CD4-positive, alpha-beta T cell treated with Interleukin-4 for 4 hours (primary cell): ENCODE results near the gene RAD51D.
"Not testable (repeated sequence)": the region's sequence is repeated elsewhere in the genome, so short reads cannot be mapped to it uniquely, and the experiment has no call there.

ENCODE experiments used
- DNase-seq: peaks from one replicate; pipeline ENCODE4 v3.0.0-alpha.2; 2020

Gene RAD51D

DNA sequence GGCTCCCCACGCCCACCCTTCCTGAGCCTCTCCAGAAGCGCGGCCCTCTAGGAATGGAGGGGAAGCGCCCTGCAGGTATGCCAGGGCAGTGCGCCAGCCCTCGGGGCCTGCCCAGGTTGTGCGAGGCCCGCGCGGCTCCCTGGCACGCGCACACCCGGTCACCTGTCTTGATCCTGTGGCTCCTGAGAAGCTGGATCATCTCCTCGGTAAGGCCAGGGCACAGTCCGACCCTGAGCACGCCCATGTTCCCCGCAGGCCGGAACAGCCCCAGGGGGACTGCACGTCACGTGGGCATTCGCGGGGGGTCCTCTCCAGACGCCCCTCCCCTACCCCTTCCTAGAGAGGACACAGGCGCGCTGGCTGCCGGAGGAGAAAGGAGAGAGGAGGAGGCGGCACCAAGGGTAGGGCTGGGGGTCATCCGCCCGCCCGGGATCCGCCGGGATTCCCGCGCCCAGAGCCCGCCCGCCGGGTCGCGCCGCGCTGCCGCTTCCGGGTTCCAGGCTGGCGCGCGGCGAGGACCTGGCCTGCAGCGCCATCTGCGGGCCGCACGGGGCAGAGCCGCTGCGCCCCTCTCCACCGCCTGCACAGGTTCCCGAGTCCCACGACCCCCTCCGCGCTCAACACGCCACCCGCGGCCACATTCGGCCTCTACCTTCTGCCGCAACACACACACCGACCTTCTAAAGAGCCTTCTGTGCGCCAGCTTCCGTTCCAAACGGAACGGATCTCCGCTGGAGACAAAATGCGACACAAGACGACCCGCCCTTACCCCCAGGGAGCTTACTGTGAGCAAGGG lies at the start of gene RAD51D:
TSS of gene RAD51D (minus strand) at position 491 of the 796 bp plus-strand sequence. CDS start at position 244, 247 bp downstream.
- DNase-seq: peak; percentile 66

DNA sequence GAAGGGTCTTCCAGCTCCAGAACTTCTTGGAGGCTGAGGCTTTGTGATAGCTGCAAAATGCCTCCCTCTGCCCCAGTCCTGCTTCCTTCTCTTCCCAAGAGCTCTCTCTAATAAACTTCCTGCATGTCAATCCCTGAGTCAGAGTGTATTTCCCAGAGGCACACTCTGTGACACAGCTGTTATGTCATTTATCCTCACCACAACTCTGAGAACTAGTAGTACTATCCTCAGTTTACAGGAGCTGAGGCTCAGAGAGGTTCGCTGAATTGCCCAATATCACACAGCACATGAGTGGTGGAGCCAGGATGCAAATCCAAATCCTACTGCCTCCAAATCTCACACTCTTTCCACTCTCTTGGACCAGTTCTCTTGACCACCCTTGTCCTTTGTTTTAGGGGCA lies 48.0 kb upstream of the RAD51D start:
- DNase-seq: no peak

DNA sequence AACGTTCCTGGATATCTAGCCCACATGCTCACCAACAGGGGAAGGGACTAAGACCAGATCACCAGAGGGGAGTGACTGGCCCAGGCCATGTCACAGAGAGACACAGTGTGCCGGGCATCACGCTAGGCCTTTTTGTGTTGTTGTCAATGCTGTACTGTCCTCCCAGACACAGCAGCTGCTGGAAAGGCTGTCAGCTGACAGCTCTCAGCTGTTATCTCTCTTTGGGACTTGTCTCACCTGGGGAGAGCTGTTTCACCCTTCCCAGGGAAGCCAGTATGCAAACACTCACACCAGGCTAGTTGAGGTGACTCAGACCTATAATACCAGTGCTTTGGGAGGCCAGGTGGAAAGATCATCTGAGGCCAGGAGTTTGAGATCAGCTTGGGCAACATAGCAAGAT lies 47.4 kb upstream of the RAD51D start:
- no peak for DNase-seq

DNA sequence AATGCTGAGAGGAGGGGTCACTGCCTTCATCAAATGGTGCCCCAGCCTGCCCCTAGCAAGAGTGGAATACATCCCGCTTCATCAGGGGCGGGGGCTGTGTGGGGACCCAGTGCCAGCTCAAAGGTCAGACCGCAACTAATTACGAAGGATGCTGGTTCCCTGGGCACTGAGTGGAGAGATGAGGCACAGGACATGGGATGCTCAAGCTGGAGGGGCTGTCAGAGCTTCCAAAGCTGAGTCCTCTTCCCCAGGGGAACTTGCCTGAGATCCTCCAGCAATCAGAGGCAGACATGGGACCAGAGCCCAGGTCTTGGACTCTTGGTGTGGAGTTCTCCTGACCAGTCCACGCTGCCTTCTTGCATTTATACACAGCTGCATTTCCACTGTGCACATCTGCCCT lies 46.9 kb upstream of the RAD51D start:
- DNase-seq: no peak

DNA sequence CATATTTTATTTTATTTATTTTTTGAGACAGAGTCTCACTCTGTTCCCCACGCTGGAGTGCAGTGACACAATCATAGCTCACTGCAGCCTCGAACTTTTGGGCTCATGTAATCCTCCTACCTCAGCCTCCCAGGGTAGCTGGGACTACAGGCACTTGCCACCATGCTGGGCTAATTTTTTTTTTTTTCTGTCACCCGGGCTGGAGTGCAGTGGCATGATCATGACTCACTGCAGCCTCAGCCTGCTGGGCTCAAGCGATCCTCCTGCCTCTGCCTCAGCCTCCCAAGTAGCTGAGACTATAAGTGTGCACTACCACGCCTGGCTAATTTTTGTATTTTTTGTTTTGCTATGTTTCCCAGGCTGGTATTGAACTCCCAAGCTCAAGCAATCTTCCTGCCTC lies 45.1 kb upstream of the RAD51D start:
- no peak for DNase-seq

DNA sequence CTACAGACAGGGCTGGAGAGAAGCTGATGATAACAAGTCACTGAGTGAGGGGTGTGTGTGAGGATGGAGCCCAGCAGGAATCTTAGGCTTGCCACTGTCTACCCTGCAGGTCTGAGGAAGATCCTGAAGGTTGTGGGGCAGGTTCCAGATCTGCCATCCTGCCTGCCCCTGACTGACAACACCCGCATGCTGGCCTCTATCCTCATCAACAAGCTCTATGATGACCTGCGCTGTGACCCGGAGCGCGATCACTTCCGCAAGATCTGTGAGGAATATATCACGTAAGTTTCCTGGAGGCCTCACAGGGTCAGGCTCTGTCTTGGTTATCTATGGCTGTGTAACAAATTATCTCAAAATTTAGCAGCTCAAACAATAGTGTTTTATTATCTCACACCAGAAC lies 44.2 kb upstream of the RAD51D start:
- no peak for DNase-seq

DNA sequence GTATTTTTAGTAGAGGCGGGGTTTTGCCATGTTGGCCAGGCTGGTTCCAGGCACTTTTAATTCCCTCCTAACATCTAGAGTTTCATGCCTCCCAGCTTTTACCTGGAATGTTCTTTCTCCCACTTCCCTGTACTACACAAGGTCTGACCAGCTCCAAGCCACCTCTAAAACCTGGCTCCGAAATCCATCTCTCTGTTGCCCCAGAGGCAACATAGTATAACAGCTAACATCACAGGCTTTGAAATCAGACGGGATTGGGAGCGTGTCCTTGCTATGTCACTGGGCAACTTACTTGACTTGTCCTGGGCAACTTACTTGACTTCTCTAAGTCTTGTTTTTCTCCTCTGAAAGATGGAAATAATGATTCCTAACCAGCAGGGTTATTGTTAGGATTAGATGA lies 43.1 kb upstream of the RAD51D start:
- no peak for DNase-seq

DNA sequence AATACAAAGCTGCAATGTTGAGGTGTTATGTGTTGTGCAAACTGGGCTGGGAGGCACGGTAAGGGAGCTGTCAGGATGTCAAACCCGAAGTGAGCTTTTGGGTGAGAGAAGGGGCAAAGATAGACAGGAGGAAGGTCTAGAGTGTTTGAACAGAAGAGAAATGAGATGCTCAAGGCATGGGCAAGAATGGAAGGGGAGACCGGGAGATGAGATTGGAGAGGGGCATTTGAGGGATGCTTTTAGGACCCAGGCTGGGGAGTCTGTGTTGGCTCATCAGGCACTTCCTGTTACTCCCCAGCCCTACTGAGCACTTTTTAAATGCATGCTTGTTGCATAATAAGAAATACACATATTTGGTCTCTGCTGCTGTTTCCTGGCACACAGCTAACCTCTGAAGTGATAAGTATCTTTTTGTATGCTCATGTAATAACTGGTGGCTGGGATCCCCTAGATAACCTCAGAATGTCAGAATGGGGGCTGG lies 41.7 kb upstream of the RAD51D start:
- peak; percentile 56 for DNase-seq

DNA sequence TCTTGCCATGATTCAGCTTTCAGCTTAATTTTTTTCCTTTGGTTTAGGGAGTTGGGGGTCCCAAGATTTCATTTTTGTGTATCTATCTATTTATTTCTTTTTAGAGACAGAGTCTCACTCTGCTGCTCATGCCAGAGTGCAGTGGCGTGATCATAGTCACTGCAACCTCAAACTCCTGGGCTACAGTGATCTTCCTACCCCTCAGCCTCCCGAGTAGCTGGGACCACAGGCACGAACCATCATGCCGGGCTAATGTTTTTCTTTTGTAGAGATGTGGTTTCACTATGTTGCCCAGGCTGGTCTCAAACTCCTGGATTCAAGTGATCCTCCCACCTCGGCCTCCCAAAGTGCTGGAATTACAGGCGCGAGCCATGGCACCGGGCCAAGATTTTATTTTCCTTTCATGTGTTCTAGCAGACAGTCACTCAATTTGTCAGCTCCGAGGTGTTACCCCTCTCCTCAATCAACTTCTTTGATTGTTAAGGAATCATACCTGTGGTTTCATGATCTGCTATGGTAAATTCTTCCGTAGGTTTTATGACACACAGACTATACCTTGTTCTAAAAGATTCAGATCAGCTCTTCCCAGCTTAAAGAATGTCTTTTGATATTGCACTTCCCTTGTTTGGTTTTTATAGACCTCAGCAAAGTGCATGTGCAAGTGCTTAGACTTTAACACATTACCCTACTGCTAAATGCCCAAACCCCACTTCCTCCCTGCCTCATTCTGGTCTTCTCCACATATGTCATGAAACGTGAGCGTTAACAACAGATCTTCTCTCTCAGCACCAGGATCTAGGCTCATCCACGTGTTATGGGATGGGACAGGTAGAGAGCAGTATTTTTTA lies 40.9 kb upstream of the RAD51D start:
- DNase-seq: peak; percentile 53

DNA sequence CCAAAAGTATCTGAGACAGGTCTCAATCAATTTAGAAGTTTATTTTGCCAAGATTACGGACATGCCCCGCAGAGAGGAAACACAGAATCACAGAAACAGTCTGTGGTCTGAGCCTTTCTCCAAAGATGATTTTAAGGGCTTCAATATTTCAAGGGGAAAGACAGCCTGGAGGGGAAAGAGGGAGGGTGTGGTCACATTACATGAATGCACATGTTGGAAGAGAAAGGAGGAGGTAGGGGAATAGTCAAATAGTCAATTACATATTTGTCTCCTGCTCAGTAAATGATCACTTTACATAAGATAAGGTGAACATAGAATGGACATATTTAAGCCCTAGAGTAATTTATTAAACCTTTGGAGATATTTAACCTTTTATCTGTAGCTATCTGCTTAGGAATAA lies 40.3 kb upstream of the RAD51D start:
- no peak for DNase-seq

DNA sequence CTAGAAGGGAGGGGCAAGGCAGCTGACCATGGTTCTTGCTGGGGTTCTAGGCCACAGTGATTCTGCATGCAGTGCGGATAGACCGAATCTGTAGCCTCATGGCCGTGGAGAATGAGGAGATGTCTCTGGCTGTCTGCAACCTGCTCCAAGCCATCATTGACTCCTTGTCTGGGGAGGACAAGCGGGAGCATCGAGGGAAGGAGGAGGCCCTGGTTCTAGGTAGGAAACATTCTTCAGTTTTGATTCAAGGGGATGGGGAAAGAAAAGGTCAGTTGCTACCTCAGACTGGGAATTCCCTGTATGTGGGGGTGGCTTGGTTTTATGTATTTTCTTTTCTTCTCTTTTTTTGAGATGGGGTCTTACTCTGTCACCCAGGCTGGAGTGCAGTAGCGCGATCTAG lies 35.6 kb upstream of the RAD51D start:
- DNase-seq: no peak

DNA sequence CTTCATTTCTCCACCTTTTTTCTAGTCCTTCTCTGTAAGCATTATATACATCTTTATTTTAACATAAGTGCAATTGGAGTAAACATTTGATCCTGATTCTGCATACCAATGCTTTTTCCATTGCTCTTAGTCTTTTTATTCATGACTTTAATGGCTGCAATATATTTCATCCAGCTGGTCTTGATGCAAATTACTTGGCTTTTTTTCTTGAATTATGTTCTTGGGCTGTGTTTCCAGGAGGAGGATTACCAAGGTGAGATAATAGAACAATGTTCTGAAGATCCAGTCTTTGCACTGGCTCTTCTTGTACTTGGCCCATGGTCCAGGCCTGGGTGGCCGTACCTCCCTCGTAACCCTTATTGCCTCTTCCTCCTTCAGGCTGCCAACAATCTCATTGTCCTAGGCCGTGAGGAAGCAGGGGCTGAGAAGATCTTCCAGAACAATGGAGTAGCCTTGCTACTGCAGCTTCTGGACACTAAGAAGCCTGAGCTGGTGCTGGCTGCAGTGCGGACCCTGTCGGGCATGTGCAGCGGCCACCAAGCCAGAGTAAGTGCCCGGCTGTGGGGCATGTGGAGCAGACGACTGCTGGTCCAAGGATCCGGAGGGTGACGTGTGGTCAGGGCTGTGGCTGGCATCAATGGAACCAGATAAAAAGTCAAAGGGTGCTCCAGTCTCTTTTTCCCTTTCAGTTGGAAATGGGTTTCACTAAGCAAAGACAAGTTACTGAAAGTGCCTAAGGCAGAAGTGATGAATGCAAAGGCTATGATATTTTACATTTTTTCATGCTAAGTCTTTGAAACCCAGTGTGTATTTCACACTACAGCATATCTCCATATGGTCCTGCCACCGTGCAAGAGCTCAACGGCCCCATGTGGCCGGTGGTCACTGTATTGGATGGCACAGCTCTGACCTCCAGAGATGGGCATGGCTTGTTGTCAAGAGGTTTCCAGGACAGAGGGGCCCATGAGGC lies 34.8 kb upstream of the RAD51D start:
- DNase-seq: no peak

DNA sequence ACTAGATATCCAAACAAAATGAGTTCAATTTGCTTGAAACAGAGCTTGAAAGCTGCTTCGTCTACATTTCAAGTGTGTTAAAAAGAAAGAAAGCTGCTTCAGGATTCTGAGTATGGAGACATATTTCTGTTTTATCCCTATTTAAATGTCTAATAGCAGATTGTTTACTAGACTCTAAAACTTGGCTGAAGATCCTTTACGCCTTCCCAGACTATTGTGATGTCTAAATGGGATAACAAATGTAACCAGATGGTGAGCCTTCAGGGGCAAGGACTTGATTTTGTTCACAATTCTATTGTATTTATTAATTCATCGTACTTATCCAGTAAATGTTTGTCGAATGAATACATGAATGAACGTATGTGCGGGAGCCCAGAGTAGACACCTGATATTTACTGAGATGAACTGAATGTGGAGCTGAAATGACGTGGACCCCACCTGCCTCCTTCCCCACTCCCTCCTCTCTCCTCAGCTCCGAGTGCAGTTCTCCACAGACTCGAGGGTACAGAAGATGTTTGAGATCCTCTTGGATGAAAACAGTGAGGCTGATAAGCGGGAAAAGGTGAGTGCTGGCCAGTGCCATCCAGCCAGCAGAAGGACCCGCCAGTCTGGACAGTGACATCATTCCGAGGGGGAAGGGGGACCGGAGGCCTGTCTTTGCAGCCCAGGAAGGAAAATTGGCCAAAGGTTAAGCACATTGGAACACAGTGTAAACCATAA lies 32.9 kb upstream of the RAD51D start:
- DNase-seq: no peak

DNA sequence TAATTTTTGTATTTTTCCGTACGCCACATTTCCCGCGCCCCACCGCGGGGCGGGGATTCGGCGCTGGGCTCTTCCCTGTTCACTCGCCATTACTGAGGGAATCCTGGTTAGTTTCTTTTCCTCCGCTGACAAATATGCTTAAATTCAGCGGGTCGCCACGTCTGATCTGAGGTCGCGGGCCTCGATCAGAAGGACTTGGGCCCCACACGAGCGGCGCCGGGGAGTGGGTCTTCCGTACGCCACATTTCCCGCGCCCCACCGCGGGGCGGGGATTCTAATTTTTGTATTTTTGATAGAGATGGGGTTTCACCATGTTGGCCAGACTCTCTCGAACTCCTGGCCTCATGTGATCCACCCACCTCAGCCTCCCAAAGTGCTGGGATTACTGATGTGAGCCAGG lies 31.4 kb upstream of the RAD51D start:
- not testable (repeated sequence) for DNase-seq

DNA sequence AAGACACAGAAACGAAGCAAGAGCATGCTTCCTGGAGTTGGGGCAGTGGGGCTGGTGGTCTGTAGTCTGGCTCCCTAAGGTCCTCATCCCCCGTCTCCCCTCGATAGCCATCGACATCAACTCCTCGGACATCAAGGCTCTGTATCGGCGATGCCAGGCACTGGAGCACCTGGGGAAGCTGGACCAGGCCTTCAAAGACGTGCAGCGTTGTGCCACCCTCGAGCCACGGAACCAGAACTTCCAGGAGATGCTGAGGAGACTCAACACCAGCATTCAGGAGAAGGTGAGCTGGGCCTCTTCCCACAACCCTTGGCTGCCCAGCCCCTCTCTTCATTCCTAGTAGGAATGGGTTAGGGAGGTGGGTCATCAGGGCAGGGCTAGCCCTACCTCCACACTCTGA lies 30.3 kb upstream of the RAD51D start:
- DNase-seq: no peak

DNA sequence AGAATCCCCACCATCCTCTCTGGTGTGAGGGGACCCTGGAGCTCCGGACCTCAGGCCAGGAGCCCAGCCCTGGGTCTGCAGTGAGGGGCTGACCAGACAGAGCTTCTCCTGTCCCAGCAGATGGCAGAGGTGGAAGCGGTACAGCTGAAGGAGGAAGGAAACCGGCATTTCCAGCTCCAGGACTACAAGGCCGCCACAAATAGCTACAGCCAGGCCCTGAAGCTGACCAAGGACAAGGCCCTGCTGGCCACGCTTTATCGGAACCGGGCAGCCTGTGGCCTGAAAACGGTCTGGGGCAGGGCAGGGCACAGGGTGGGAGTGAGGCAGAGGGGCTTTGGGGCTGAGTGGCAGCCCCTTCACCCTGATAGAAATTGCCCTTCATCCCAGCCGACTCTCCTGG lies 28.5 kb upstream of the RAD51D start:
- no peak for DNase-seq

DNA sequence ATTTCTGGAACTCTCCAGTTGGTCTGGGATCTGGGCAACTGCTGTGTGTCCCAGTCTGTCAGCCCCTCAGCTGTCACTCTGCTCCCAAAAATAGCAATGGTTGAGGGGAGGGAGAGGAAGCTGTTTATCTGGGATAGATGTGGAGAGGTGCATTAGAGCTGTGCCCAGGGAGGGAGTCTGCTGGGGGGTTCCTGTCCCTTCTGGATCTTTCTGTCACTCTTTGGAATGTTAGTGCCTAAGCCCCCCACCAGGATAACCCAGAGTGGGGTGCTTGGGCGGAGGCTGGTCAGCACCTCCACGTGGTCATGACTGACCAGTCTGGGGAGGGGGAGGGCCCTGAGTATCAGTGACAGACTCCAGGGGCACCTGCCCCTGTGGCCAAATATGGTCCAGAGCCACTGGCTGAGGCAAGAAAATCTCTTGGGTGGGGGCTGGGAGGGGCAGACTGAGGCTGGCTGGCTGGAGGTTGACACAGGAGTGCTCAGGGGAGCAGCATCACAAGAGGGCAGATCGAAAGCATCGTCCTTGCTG lies 27.8 kb upstream of the RAD51D start, which contains the start of gene UNC45B:
TSS of gene UNC45B (plus strand) at position 443 of the 531 bp plus-strand sequence. CDS start 447 bp downstream, outside the sequence.
- DNase-seq: no peak

DNA sequence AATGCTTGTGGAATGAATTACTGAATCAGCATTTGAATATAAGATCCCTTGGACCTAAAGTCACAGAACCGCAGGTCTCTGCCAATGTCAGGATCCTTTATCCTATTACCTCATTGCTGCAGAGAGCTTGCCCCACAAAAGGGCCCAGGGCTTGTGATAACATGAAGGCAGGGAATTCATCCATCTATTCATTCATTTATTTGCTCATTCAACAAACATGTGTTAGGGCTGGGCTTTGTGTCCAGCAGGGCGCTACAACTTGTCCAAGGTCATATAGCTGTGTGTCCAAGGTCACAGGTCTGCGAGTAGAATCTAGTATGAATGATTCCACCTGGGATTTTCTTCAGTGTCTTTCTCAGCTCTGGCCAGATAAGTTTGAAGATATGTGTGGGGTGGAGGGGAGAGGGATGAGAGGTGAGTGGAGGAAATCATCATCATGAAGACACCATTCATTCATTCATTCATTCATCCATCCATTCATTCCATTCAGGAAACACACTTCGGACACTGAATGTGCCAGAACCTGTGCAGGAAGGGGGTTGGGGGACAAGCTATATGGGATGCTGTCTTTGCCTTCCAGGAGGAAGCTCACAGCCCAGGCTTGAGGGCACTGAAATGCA lies 26.7 kb upstream of the RAD51D start:
- DNase-seq: no peak

DNA sequence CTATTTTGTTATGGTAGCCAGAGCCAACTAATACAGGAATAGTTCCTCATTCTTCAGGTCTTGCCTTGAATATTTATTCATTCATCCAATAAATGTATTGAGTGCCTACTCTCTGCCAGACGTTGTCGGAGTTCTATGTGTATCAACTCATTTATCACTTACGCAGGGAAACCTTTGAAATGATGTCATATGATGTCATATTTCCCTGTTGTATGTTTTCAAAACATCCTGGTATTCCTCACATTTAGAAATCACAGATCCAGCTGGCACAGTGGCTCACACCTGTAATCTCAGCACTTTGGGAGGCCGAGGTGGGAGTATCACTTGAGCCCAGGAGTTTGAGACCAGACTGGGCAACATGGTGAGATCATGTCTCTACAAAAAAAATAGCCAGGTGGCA lies 25.2 kb upstream of the RAD51D start:
- no peak for DNase-seq

DNA sequence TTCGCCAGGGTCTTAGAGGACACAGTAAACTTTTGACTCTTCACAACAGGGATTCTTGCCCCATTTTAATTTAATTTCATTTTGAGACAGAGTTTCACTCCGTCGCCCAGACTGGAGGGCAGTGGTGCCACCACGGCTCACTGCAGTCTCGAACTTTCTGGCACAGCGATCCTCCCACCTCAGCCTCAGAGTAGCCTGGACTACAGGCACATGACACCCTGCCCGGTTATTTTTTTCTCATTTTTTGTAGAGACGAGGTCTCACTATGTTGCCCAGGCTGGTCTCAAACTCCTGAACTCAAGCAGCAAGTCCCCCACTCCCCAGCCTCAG lies 22.8 kb upstream of the RAD51D start:
- DNase-seq: no peak

DNA sequence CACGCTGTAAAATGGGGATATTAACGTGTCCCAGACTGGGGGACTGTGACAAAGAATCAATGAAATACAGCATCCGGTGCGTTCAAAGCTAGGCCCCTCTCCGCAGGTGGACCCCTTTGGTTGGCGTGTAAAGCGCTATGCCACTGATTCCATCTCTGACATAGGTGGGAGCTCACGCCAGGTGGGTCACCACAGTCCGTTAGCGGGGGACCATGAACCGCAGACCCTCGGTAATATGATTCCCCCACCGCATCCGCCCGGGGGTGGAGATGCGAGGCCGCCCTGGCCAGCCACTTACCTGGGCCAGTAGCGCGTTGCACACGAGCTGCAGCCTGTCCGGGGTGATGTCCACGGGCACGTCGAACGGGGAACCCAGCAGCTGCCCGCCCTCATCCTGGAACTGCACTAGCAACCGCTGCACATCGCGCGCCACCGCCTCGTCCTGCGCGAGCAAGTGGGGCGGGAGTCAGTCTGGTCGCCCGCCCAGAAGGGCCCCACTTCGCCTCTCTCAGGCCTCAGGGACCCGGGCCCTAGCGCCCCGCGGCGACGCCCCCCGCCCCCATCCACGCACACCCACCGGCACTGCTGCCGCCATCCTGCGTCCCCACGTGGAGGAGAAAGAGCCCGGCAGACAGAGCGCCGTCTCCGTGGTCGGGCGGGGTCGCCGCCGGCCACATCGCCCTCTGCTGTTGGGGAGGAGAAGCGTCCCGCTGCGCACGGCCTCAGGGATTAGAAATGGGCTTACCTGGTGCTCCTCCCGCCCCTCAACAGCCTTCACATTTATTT lies 22.2 kb upstream of the RAD51D start, which contains the start of gene NLE1:
TSS of gene NLE1 (minus strand) at position 623 of the 786 bp plus-strand sequence. CDS start at position 595, 28 bp downstream.
- DNase-seq: peak; percentile 86
